Osteocyte (in vitro differentiated cells): Measurements from ENCODE around the gene SLC13A3. TPM values are rescaled to one million over a fixed set of nuclear protein-coding genes. Genes with fewer than 3 reads are reported as not detected.

Source experiments
- DNase-seq: peaks from one replicate; pipeline ENCODE4 v3.0.0; 2021; ENCODE audit warnings: mixed read lengths; ENCODE audit not compliant: unreplicated experiment; ENCODE audit errors: extremely low spot score
- H3K27ac Mint-ChIP-seq: one replicate; pipeline ENCODE4 v1.8.0; 2021; ENCODE audit warnings: mild to moderate bottlenecking, mixed read lengths; ENCODE audit not compliant: unreplicated experiment
- H3K27me3 Mint-ChIP-seq: one replicate; pipeline ENCODE4 v1.8.0; 2021; ENCODE audit warnings: mixed read lengths; ENCODE audit not compliant: unreplicated experiment
- H3K36me3 Mint-ChIP-seq: one replicate; pipeline ENCODE4 v1.8.0; 2021; ENCODE audit warnings: mixed read lengths; ENCODE audit not compliant: unreplicated experiment
- H3K4me1 Mint-ChIP-seq: one replicate; pipeline ENCODE4 v1.8.0; 2021; ENCODE audit warnings: mixed read lengths; ENCODE audit not compliant: unreplicated experiment
- H3K4me3 Mint-ChIP-seq: one replicate; pipeline ENCODE4 v1.8.0; 2021; ENCODE audit warnings: mild to moderate bottlenecking, moderate library complexity, mixed read lengths; ENCODE audit not compliant: unreplicated experiment
- H3K9me3 Mint-ChIP-seq: one replicate; pipeline ENCODE4 v1.8.0; 2021; ENCODE audit warnings: mixed read lengths; ENCODE audit not compliant: unreplicated experiment
- total RNA-seq: library from RNA; stranded (reverse); gene quantifications from 2 replicates; pipeline ENCODE4 v1.2.1, GENCODE V29; 2021
- TF ChIP-seq, protein P1 (sequence below): fragments of 200-600 bp; sonication (generic); IDR thresholded peaks from 2 replicates; pipeline ENCODE4 v1.5.0; 2021; ENCODE audit warnings: antibody characterized with exemption, mild to moderate bottlenecking, moderate library complexity

Gene SLC13A3
- total RNA-seq, 1 donor from 2014 or later: 1.8 TPM

- H3K27ac Mint-ChIP-seq: no peak overlapping the region
- no peaks in the 10 kb centered on the region for H3K9me3 Mint-ChIP-seq
- H3K4me1 Mint-ChIP-seq: peaks cover 8% of the 10 kb centered on the region
- TF ChIP-seq, protein P1, sequence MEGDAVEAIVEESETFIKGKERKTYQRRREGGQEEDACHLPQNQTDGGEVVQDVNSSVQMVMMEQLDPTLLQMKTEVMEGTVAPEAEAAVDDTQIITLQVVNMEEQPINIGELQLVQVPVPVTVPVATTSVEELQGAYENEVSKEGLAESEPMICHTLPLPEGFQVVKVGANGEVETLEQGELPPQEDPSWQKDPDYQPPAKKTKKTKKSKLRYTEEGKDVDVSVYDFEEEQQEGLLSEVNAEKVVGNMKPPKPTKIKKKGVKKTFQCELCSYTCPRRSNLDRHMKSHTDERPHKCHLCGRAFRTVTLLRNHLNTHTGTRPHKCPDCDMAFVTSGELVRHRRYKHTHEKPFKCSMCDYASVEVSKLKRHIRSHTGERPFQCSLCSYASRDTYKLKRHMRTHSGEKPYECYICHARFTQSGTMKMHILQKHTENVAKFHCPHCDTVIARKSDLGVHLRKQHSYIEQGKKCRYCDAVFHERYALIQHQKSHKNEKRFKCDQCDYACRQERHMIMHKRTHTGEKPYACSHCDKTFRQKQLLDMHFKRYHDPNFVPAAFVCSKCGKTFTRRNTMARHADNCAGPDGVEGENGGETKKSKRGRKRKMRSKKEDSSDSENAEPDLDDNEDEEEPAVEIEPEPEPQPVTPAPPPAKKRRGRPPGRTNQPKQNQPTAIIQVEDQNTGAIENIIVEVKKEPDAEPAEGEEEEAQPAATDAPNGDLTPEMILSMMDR: no peak
- peaks cover 42% of the 10 kb centered on the region for H3K27me3 Mint-ChIP-seq
- DNase-seq: no peak
- no peak overlapping the region for H3K4me3 Mint-ChIP-seq
- H3K36me3 Mint-ChIP-seq: no peaks in the 10 kb centered on the region
Observed at GRCh38 chr20:46571418-46571817, 79.8 kb downstream of the SLC13A3 start.

DNA sequence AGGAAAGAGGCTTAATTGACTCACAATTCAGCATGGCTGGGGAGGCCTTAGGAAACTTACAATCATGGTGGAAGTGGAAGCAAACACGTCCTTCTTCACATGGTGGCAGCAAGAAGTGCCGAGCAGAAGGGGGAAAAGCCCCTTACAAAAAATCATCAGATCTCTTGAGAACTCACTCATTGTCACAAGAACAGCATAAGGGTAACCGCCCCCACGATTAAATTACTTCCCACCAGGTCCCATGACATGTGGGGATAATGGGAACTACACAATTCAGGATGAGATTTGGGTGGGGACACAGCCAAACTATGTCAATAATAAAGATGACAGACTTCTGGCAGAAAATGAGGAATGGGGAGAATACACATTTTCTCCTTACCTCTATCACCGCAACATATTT lies 80.3 kb downstream of the SLC13A3 start:
- no peaks in the 10 kb centered on the region for H3K9me3 Mint-ChIP-seq
- no peak for DNase-seq

DNA sequence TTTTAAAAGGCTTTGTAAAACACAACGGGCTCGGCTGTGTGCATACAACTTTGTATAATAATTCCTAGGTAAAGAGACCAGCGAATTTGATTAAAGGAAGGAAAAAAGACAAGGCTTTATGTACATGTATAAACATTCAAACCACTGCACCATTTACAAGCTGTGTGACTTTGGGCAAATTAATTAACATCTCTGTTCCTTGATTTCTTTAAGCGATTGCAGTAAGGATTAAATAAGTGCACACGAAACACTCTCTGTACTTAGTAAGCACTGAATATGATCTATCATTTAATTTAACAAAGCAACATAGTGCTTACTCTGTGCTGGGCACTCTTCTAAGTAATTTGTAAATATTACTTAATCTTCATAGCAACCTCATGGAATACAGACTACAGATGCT lies 81.3 kb downstream of the SLC13A3 start:
- peaks cover 8% of the 10 kb centered on the region for H3K4me1 Mint-ChIP-seq
- H3K27ac Mint-ChIP-seq: no peak overlapping the region
- TF ChIP-seq, protein P1: no peak
- H3K4me3 Mint-ChIP-seq: no peak overlapping the region
- H3K9me3 Mint-ChIP-seq: no peaks in the 10 kb centered on the region
- DNase-seq: no peak
- no peaks in the 10 kb centered on the region for H3K36me3 Mint-ChIP-seq
- H3K27me3 Mint-ChIP-seq: peaks cover 46% of the 10 kb centered on the region

More for the DNA sequence above, 80.3 kb downstream of the SLC13A3 start:
- Mint-ChIP-seq H3K4me1 (peaks cover 8% of the 10 kb centered on the region), H3K27me3 (peaks cover 42% of the 10 kb centered on the region), H3K27ac (no peak overlapping the region), H3K36me3 (no peaks in the 10 kb centered on the region), H3K4me3 (no peak overlapping the region)
- TF ChIP-seq, protein P1: no peak

- TF ChIP-seq, protein P1: no peak
- peaks cover 41% of the 10 kb centered on the region for H3K27me3 Mint-ChIP-seq
- no peaks in the 10 kb centered on the region for H3K9me3 Mint-ChIP-seq
- no peak for DNase-seq
- no peaks in the 10 kb centered on the region for H3K36me3 Mint-ChIP-seq
- H3K4me1 Mint-ChIP-seq: peaks cover 8% of the 10 kb centered on the region
- H3K4me3 Mint-ChIP-seq: no peak overlapping the region
- no peak overlapping the region for H3K27ac Mint-ChIP-seq
Observed at GRCh38 chr20:46568570-46569129, 82.6 kb downstream of the SLC13A3 start.

GRCh38 chr20:46566125-46566524 lies 85.1 kb downstream of the SLC13A3 start:
- H3K4me3 Mint-ChIP-seq: no peak overlapping the region
- no peaks in the 10 kb centered on the region for H3K36me3 Mint-ChIP-seq
- DNase-seq: no peak
- H3K27me3 Mint-ChIP-seq: peaks cover 28% of the 10 kb centered on the region
- TF ChIP-seq, protein P1: no peak
- no peaks in the 10 kb centered on the region for H3K9me3 Mint-ChIP-seq
- H3K4me1 Mint-ChIP-seq: peaks cover 5% of the 10 kb centered on the region
- no peak overlapping the region for H3K27ac Mint-ChIP-seq
